Progenitor cell of endocrine pancreas (in vitro differentiated cells): Measurements from ENCODE around the gene SAMD4B. TPM values are rescaled to one million over a fixed set of nuclear protein-coding genes. Genes with fewer than 3 reads are reported as not detected.

Source experiments
- DNase-seq: peaks from one replicate; pipeline ENCODE4 v3.0.0; 2021; ENCODE audit warnings: low spot score; ENCODE audit not compliant: unreplicated experiment
- H3K27ac Mint-ChIP-seq: 2 replicates; pipeline ENCODE4 v1.8.0; 2021; ENCODE audit warnings: mild to moderate bottlenecking, moderate library complexity, mixed read lengths
- H3K27me3 Mint-ChIP-seq: 2 replicates; pipeline ENCODE4 v1.8.0; 2021; ENCODE audit warnings: mixed read lengths
- H3K36me3 Mint-ChIP-seq: 2 replicates; pipeline ENCODE4 v1.8.0; 2022; ENCODE audit warnings: mixed read lengths; ENCODE audit not compliant: insufficient read depth
- H3K4me1 Mint-ChIP-seq: 2 replicates; pipeline ENCODE4 v1.8.0; 2021; ENCODE audit warnings: low read depth, mixed read lengths
- H3K4me3 Mint-ChIP-seq: 2 replicates; pipeline ENCODE4 v1.8.0; 2021; ENCODE audit warnings: low read depth, mild to moderate bottlenecking, moderate library complexity, mixed read lengths
- H3K9me3 Mint-ChIP-seq: 2 replicates; pipeline ENCODE4 v1.8.0; 2021; ENCODE audit warnings: low read depth, mixed read lengths
- total RNA-seq: library from RNA; stranded (reverse); gene quantifications from 2 replicates; pipeline ENCODE4 v1.2.1, GENCODE V29; 2021
- TF ChIP-seq, protein P1 (sequence below): fragments of 200-600 bp; sonication (generic); IDR thresholded peaks from one replicate; pipeline ENCODE4 v1.5.0; 2021; ENCODE audit warnings: antibody characterized with exemption, mild to moderate bottlenecking; ENCODE audit not compliant: unreplicated experiment

SAMD4B gene
- total RNA-seq, 1 donor from 2014 or later: 152 TPM

DNA sequence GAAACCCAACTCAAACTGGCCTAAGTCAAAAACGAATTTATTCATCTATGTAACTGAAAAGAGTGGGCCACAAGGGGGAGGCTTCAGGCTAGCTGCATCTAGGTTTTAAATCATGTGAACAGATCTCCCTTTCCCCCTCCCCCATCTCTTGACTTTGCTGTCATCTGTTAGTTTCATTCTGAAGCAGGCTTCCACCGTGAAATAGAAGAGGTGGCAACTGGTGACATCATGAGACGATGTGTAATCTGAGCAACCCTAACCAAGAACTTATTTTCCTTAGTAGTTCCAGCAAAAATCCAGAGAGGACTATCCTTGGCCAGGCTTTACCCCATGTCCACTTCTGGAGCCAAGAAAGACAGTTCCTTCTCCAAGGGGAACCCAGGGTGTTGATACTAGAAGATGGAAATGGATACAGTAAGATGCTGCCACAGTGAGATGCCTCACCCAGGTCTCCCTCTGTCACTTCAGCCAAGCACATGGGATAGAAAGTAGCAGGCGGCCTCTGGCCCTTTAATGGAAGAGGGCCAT is 9.4 kb downstream of the SAMD4B start:
- TF ChIP-seq, protein P1, sequence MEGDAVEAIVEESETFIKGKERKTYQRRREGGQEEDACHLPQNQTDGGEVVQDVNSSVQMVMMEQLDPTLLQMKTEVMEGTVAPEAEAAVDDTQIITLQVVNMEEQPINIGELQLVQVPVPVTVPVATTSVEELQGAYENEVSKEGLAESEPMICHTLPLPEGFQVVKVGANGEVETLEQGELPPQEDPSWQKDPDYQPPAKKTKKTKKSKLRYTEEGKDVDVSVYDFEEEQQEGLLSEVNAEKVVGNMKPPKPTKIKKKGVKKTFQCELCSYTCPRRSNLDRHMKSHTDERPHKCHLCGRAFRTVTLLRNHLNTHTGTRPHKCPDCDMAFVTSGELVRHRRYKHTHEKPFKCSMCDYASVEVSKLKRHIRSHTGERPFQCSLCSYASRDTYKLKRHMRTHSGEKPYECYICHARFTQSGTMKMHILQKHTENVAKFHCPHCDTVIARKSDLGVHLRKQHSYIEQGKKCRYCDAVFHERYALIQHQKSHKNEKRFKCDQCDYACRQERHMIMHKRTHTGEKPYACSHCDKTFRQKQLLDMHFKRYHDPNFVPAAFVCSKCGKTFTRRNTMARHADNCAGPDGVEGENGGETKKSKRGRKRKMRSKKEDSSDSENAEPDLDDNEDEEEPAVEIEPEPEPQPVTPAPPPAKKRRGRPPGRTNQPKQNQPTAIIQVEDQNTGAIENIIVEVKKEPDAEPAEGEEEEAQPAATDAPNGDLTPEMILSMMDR: no peak
- no peaks in the 10 kb centered on the region for H3K27me3 Mint-ChIP-seq
- no peak for DNase-seq
- no peak overlapping the region for H3K27ac Mint-ChIP-seq
- no peaks in the 10 kb centered on the region for H3K9me3 Mint-ChIP-seq
- H3K4me3 Mint-ChIP-seq: no peak overlapping the region
- H3K4me1 Mint-ChIP-seq: no peaks in the 10 kb centered on the region
- peaks cover 23% of the 10 kb centered on the region for H3K36me3 Mint-ChIP-seq

DNA sequence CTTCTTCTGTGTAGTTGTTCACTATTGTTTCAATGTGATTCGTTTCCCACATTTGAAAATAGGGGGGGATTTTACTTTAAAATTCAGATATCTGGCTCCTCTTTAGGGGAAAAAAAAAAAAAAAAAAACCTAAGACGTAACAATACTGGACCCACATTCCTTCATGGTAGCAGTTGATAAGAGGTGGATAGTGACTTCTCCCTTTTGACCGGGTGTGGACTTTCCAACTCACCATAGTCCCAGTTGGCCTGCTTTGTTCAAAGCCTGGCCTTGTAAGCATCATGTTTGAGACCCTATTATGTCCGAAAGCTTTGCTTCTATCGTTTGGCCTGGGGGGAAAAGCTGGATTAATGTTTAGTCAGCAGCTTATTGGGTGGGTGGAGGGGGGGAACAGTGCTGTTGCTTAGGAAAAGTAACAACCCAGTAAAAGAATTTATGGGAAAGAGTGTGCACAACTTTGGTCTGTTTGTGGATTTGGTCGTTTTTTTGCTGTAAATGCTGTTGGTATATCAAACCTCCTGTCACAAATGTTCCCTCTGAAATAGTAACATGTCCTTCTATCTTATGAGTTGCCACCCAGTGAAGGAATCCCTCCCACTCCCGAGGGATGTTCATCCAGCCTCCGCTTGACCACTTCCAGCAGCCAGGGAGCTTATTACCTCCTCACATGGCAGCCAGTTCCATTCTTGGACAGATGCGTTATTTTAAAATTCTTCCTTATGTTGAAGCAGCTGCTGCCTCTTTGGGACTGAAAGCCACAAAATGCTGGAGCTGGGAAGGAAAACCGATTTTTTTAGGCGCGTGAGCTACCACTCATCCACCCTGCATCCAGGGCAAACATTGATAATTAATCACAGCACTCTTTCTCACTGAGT is 10.4 kb downstream of the SAMD4B start:
- TF ChIP-seq, protein P1: no peak
- Mint-ChIP-seq H3K9me3 (no peaks in the 10 kb centered on the region), H3K36me3 (peaks cover 27% of the 10 kb centered on the region), H3K27ac (no peak overlapping the region), H3K4me3 (no peak overlapping the region), H3K4me1 (no peaks in the 10 kb centered on the region), H3K27me3 (no peaks in the 10 kb centered on the region)
- DNase-seq: no peak

DNA sequence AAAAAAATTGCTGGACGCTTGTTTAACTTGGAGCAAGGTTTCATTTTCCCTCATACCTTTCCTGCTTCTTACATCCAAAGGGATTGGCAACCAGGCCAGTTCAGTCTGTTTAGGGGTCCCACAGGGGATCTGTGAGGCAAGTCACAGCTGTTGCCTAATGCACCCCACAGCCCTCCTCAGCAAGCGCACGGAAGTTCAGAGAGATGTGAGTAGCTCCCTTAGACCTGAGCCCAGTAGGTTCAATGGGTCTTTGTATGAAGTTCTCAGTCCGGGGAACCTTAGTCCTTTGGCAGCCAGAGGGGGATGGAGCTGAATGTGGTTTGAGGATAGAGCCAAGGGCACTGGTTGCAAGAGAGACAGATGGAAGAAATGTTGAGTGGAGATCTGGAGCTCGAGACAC is 13.0 kb downstream of the SAMD4B start:
- no peaks in the 10 kb centered on the region for H3K9me3 Mint-ChIP-seq
- no peak overlapping the region for H3K27ac Mint-ChIP-seq
- TF ChIP-seq, protein P1: no peak
- no peaks in the 10 kb centered on the region for H3K4me1 Mint-ChIP-seq
- no peak overlapping the region for H3K4me3 Mint-ChIP-seq
- peaks cover 26% of the 10 kb centered on the region for H3K36me3 Mint-ChIP-seq
- no peak for DNase-seq
- no peaks in the 10 kb centered on the region for H3K27me3 Mint-ChIP-seq

DNA sequence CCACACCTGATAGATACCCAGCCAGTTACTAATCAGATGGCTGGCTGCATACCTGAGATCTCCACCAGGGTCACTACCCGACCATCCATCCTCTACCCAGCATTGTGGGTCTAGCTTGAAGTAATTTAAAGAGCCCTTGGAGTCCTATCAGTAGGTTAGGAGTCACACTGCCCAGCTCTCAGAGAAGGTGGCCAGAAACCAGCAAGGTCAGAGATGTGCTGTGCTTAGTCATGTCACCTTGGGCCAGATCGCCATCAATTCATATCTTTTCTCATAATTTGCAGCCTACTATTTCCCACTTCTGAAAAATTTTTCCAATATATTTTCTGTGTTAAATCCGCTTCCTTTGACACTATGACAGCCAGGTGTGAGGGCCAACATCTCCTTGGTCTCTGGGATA is 13.9 kb downstream of the SAMD4B start:
- TF ChIP-seq, protein P1: no peak
- H3K4me1 Mint-ChIP-seq: no peaks in the 10 kb centered on the region
- no peaks in the 10 kb centered on the region for H3K27me3 Mint-ChIP-seq
- peak overlapping the region; percentile 52 for H3K27ac Mint-ChIP-seq
- H3K9me3 Mint-ChIP-seq: no peaks in the 10 kb centered on the region
- no peak for DNase-seq
- no peak overlapping the region for H3K4me3 Mint-ChIP-seq
- peaks cover 27% of the 10 kb centered on the region for H3K36me3 Mint-ChIP-seq

DNA sequence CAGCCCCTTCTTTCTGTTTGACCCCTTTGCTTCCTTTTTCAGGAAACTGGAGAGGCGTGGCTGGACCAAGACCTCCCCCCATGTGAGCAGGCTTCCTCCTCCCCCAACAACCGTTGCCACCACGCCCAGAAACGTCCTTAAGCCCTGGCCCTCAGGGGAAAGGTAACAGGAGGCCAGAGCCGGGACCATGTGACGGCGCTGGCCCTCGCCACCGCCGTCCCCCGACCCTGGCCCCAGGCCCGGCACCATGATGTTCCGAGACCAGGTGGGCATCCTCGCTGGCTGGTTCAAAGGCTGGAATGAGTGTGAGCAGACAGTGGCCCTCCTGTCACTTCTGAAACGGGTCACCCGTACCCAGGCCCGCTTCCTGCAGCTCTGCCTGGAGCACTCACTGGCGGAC is 14.4 kb downstream of the SAMD4B start:
- Mint-ChIP-seq H3K4me1 (no peaks in the 10 kb centered on the region), H3K9me3 (no peaks in the 10 kb centered on the region), H3K4me3 (no peak overlapping the region), H3K27me3 (no peaks in the 10 kb centered on the region), H3K27ac (no peak overlapping the region), H3K36me3 (peaks cover 26% of the 10 kb centered on the region)
- DNase-seq: no peak
- TF ChIP-seq, protein P1: no peak
